HepG2 (cell line): ENCODE results near the gene SULT1C4. TPM values are rescaled to one million over a fixed set of nuclear protein-coding genes. Genes with fewer than 3 reads are reported as not detected.

Experiments
- CBX1 ChIP-seq: IDR thresholded peaks from one replicate; pipeline ENCODE4 v1.6.1; 2016; ENCODE audit warnings: antibody characterized with exemption, low read depth
- NPAS2 ChIP-seq: sonication (generic); formaldehyde crosslinking; IDR thresholded peaks from 2 replicates; pipeline ENCODE4 v1.8.0; 2022; ENCODE audit warnings: mild to moderate bottlenecking, missing genetic modification reagents, borderline replicate concordance
- PRPF4 ChIP-seq: fragments of 200-400 bp; formaldehyde crosslinking; IDR thresholded peaks from 2 replicates; pipeline ENCODE4 v1.6.1; 2016; ENCODE audit warnings: low read length, low read depth; ENCODE audit not compliant: poor library complexity, severe bottlenecking
- RORA ChIP-seq: sonication (generic); formaldehyde crosslinking; IDR thresholded peaks from 2 replicates; pipeline ENCODE4 v1.5.0; 2020; ENCODE audit warnings: mild to moderate bottlenecking, missing genetic modification reagents, moderate library complexity
- ZBTB20 ChIP-seq: sonication (generic); formaldehyde crosslinking; IDR thresholded peaks from 2 replicates; pipeline ENCODE4 v1.8.1; 2023; ENCODE audit warnings: missing genetic modification reagents, low read depth, mild to moderate bottlenecking, borderline replicate concordance
- ZFP36L2 ChIP-seq: sonication (generic); formaldehyde crosslinking; IDR thresholded peaks from 2 replicates; pipeline ENCODE4 v1.4.0; 2020; ENCODE audit warnings: missing genetic modification reagents
- ZNF557 ChIP-seq: sonication (generic); formaldehyde crosslinking; IDR thresholded peaks from 2 replicates; pipeline ENCODE4 v1.4.0; 2020; ENCODE audit warnings: missing genetic modification reagents
- ZNF607 ChIP-seq: sonication (generic); formaldehyde crosslinking; IDR thresholded peaks from 2 replicates; pipeline ENCODE4 v1.5.1; 2020; ENCODE audit warnings: missing genetic modification reagents, mild to moderate bottlenecking, borderline replicate concordance
- polyA plus RNA-seq, 8 experiments: library from polyadenylated mRNA; depleted of rRNA in 3 of 8; stranded (reverse) in 7 of 8; unstranded in 1 of 8; fragments of >200 nt; fragmentation: Illumina TruSeq in 4 of 8; extraction: Trizol in 4 of 8; gene quantifications; 2 replicates each; pipeline versions ENCODE4 v1.2.1 to v1.2.3, GENCODE V29; 2011 to 2016; ENCODE audit warnings: low read depth in 4 of 8, missing spikeins in 1 of 8, mixed read lengths in 1 of 8; ENCODE audit not compliant: insufficient read depth in 1 of 8
- total RNA-seq, 5 experiments: library from RNA; depleted of rRNA; stranded (reverse); fragments of >200 nt; fragmentation: Illumina TruSeq; extraction: Trizol; gene quantifications; 2 replicates each; pipeline ENCODE4 v1.2.3, GENCODE V29; 2016; ENCODE audit warnings: low read depth in 1 of 5
- TF ChIP-seq, protein P1 (sequence below): IDR thresholded peaks from 2 replicates; pipeline ENCODE4 v1.6.1; 2016; ENCODE audit warnings: low read depth, missing genetic modification reagents, missing compliant biosample characterization
- TF ChIP-seq, protein P2 (sequence below): sonication (generic); formaldehyde crosslinking; IDR thresholded peaks from 2 replicates; pipeline ENCODE4 v1.4.0; 2020; ENCODE audit warnings: missing genetic modification reagents
- TF ChIP-seq, protein P3 (sequence below): sonication (generic); formaldehyde crosslinking; IDR thresholded peaks from 2 replicates; pipeline ENCODE4 v1.4.0; 2020; ENCODE audit warnings: mild to moderate bottlenecking, missing genetic modification reagents
- TF ChIP-seq, protein P4 (sequence below): sonication (generic); formaldehyde crosslinking; conservative IDR thresholded peaks from 2 replicates; pipeline ENCODE4 v1.8.0; 2022; ENCODE audit warnings: missing genetic modification reagents
- TF ChIP-seq, protein P5 (sequence below): sonication (generic); formaldehyde crosslinking; IDR thresholded peaks from 2 replicates; pipeline ENCODE4 v1.4.0; 2020; ENCODE audit warnings: low read depth, missing genetic modification reagents

Gene SULT1C4
- total and polyA plus RNA-seq, 2 of the 13 experiments (the other 11 are each of a cell fraction or from before 2014, with no cell fraction given) = 1.3 to 8.6 TPM

DNA sequence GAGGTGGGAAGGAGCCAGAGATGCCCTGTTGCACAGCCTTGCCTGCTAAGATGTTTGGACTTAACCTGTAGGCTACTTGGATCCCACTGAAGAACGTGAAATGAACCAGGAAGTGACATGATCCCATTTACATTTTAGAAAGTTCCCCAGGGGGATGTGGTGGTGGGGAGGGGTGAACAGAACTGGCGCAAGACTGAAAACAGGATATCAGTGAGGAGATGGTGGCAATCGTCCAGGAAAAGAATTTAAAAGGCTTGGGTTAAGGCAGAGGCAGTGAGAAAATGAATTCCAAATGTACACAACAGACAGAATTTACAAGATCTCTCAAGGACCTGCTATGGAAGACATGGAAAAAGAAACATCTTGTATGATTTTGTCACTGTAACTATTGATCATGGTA, 46.8 kb upstream of the SULT1C4 start (continued):
- TF ChIP-seq, protein P1, sequence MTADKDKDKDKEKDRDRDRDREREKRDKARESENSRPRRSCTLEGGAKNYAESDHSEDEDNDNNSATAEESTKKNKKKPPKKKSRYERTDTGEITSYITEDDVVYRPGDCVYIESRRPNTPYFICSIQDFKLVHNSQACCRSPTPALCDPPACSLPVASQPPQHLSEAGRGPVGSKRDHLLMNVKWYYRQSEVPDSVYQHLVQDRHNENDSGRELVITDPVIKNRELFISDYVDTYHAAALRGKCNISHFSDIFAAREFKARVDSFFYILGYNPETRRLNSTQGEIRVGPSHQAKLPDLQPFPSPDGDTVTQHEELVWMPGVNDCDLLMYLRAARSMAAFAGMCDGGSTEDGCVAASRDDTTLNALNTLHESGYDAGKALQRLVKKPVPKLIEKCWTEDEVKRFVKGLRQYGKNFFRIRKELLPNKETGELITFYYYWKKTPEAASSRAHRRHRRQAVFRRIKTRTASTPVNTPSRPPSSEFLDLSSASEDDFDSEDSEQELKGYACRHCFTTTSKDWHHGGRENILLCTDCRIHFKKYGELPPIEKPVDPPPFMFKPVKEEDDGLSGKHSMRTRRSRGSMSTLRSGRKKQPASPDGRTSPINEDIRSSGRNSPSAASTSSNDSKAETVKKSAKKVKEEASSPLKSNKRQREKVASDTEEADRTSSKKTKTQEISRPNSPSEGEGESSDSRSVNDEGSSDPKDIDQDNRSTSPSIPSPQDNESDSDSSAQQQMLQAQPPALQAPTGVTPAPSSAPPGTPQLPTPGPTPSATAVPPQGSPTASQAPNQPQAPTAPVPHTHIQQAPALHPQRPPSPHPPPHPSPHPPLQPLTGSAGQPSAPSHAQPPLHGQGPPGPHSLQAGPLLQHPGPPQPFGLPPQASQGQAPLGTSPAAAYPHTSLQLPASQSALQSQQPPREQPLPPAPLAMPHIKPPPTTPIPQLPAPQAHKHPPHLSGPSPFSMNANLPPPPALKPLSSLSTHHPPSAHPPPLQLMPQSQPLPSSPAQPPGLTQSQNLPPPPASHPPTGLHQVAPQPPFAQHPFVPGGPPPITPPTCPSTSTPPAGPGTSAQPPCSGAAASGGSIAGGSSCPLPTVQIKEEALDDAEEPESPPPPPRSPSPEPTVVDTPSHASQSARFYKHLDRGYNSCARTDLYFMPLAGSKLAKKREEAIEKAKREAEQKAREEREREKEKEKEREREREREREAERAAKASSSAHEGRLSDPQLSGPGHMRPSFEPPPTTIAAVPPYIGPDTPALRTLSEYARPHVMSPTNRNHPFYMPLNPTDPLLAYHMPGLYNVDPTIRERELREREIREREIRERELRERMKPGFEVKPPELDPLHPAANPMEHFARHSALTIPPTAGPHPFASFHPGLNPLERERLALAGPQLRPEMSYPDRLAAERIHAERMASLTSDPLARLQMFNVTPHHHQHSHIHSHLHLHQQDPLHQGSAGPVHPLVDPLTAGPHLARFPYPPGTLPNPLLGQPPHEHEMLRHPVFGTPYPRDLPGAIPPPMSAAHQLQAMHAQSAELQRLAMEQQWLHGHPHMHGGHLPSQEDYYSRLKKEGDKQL (CRISPR knock-in tag) = no peak
- TF ChIP-seq RORA (CRISPR knock-in tag) (no peak), PRPF4 (no peak), ZNF557 (CRISPR knock-in tag) (no peak), ZNF607 (CRISPR knock-in tag) (no peak), ZFP36L2 (CRISPR knock-in tag) (no peak), NPAS2 (CRISPR knock-in tag) (no peak), CBX1 (no peak), ZBTB20 (no peak)
- TF ChIP-seq, protein P2, sequence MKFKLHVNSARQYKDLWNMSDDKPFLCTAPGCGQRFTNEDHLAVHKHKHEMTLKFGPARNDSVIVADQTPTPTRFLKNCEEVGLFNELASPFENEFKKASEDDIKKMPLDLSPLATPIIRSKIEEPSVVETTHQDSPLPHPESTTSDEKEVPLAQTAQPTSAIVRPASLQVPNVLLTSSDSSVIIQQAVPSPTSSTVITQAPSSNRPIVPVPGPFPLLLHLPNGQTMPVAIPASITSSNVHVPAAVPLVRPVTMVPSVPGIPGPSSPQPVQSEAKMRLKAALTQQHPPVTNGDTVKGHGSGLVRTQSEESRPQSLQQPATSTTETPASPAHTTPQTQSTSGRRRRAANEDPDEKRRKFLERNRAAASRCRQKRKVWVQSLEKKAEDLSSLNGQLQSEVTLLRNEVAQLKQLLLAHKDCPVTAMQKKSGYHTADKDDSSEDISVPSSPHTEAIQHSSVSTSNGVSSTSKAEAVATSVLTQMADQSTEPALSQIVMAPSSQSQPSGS (CRISPR knock-in tag) = no peak
- TF ChIP-seq, protein P3, sequence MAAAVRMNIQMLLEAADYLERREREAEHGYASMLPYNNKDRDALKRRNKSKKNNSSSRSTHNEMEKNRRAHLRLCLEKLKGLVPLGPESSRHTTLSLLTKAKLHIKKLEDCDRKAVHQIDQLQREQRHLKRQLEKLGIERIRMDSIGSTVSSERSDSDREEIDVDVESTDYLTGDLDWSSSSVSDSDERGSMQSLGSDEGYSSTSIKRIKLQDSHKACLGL (CRISPR knock-in tag) = no peak
- TF ChIP-seq, protein P4, sequence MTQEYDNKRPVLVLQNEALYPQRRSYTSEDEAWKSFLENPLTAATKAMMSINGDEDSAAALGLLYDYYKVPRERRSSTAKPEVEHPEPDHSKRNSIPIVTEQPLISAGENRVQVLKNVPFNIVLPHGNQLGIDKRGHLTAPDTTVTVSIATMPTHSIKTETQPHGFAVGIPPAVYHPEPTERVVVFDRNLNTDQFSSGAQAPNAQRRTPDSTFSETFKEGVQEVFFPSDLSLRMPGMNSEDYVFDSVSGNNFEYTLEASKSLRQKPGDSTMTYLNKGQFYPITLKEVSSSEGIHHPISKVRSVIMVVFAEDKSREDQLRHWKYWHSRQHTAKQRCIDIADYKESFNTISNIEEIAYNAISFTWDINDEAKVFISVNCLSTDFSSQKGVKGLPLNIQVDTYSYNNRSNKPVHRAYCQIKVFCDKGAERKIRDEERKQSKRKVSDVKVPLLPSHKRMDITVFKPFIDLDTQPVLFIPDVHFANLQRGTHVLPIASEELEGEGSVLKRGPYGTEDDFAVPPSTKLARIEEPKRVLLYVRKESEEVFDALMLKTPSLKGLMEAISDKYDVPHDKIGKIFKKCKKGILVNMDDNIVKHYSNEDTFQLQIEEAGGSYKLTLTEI (CRISPR knock-in tag) = no peak
- TF ChIP-seq, protein P5, sequence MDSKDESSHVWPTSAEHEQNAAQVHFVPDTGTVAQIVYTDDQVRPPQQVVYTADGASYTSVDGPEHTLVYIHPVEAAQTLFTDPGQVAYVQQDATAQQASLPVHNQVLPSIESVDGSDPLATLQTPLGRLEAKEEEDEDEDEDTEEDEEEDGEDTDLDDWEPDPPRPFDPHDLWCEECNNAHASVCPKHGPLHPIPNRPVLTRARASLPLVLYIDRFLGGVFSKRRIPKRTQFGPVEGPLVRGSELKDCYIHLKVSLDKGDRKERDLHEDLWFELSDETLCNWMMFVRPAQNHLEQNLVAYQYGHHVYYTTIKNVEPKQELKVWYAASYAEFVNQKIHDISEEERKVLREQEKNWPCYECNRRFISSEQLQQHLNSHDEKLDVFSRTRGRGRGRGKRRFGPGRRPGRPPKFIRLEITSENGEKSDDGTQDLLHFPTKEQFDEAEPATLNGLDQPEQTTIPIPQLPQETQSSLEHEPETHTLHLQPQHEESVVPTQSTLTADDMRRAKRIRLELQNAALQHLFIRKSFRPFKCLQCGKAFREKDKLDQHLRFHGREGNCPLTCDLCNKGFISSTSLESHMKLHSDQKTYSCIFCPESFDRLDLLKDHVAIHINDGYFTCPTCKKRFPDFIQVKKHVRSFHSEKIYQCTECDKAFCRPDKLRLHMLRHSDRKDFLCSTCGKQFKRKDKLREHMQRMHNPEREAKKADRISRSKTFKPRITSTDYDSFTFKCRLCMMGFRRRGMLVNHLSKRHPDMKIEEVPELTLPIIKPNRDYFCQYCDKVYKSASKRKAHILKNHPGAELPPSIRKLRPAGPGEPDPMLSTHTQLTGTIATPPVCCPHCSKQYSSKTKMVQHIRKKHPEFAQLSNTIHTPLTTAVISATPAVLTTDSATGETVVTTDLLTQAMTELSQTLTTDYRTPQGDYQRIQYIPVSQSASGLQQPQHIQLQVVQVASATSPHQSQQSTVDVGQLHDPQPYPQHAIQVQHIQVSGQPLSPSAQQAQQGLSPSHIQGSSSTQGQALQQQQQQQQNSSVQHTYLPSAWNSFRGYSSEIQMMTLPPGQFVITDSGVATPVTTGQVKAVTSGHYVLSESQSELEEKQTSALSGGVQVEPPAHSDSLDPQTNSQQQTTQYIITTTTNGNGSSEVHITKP (CRISPR knock-in tag) = no peak
